WTC11 (cell line): Measurements from ENCODE around the gene SLIT3.

Source experiments
- CTCF ChIP-seq: fragments of 200-600 bp; IDR thresholded peaks from 2 replicates; pipeline ENCODE4 v1.8.0; 2022; ENCODE audit warnings: antibody characterized with exemption
- TEAD1 ChIP-seq: sonication (generic); formaldehyde crosslinking; IDR thresholded peaks from 2 replicates; pipeline ENCODE4 v1.8.0; 2022; ENCODE audit warnings: mild to moderate bottlenecking, missing genetic modification reagents
- TEAD4 ChIP-seq: sonication (generic); formaldehyde crosslinking; IDR thresholded peaks from 2 replicates; pipeline ENCODE4 v1.8.0; 2022; ENCODE audit warnings: mild to moderate bottlenecking, missing genetic modification reagents

- TF ChIP-seq TEAD1 (CRISPR knock-in tag) = no peak
- TF ChIP-seq TEAD4 (CRISPR knock-in tag) = no peak
- TF ChIP-seq CTCF = no peak
Observed at GRCh38 chr5:168740811-168741213, 560.1 kb downstream of the SLIT3 start.
